Astrocyte (in vitro differentiated cells and primary cell): ENCODE results near the gene ADD3. TPM values are rescaled to one million over a fixed set of nuclear protein-coding genes. Genes with fewer than 3 reads are reported as not detected.
"Not testable (repeated sequence)": the region's sequence is repeated elsewhere in the genome, so short reads cannot be mapped to it uniquely, and the experiment has no call there.

ENCODE experiments used
- DNase-seq: peaks from one replicate; pipeline ENCODE4 v3.0.0-alpha.2; 2010; ENCODE audit warnings: low read depth
- FAIRE-seq: peaks from 2 replicates; lab custom pipeline; 2011; peaks lifted over from hg19 to GRCh38; lab: Jason Lieb, UNC
- H2AFZ ChIP-seq: 2 replicates; pipeline ENCODE4 v1.6.0; 2012; ENCODE audit warnings: low read depth, low read length, inconsistent platforms
- H3K27ac ChIP-seq: 2 replicates; pipeline ENCODE4 v1.5.1; 2011; ENCODE audit warnings: low read depth, low read length, inconsistent platforms
- H3K27me3 ChIP-seq: 2 replicates; pipeline ENCODE4 v1.6.0; 2011; ENCODE audit warnings: low read length, inconsistent platforms; ENCODE audit not compliant: insufficient read depth
- H3K36me3 ChIP-seq: 2 replicates; pipeline ENCODE4 v1.5.1; 2011; ENCODE audit warnings: low read length, inconsistent platforms; ENCODE audit not compliant: insufficient read depth
- H3K4me1 ChIP-seq: 2 replicates; pipeline ENCODE4 v1.5.1; 2011; ENCODE audit warnings: low read length, inconsistent platforms; ENCODE audit not compliant: insufficient read depth
- H3K4me2 ChIP-seq: 2 replicates; pipeline ENCODE4 v1.6.0; 2012; ENCODE audit warnings: low read length, inconsistent platforms
- H3K4me3 ChIP-seq: 2 replicates; pipeline ENCODE4 v1.5.1; 2011; ENCODE audit warnings: low read depth, mild to moderate bottlenecking, low read length, inconsistent platforms; ENCODE audit not compliant: insufficient read depth
- H3K79me2 ChIP-seq: 2 replicates; pipeline ENCODE4 v1.6.0; 2012; ENCODE audit warnings: mild to moderate bottlenecking, low read length, inconsistent platforms; ENCODE audit not compliant: insufficient read depth
- H3K9ac ChIP-seq: 2 replicates; pipeline ENCODE4 v1.6.0; 2012; ENCODE audit warnings: mild to moderate bottlenecking, low read length, inconsistent platforms
- H3K9me3 ChIP-seq: 2 replicates; pipeline ENCODE4 v1.5.1; 2012; ENCODE audit warnings: low read depth, mild to moderate bottlenecking, low read length, inconsistent platforms; ENCODE audit not compliant: insufficient read depth
- H4K20me1 ChIP-seq: 2 replicates; pipeline ENCODE4 v1.6.0; 2012; ENCODE audit warnings: low read length, inconsistent platforms; ENCODE audit not compliant: insufficient read depth
- H3K27ac Mint-ChIP-seq: one replicate; pipeline ENCODE4 v1.8.0; 2021; ENCODE audit warnings: mild to moderate bottlenecking, mixed read lengths; ENCODE audit not compliant: unreplicated experiment
- H3K27me3 Mint-ChIP-seq: one replicate; pipeline ENCODE4 v1.8.0; 2021; ENCODE audit warnings: low read depth, mixed read lengths; ENCODE audit not compliant: unreplicated experiment
- H3K36me3 Mint-ChIP-seq: one replicate; pipeline ENCODE4 v1.8.0; 2021; ENCODE audit warnings: low read depth, mixed read lengths; ENCODE audit not compliant: unreplicated experiment
- H3K4me1 Mint-ChIP-seq: one replicate; pipeline ENCODE4 v1.8.0; 2021; ENCODE audit warnings: low read depth, mixed read lengths; ENCODE audit not compliant: unreplicated experiment
- H3K4me3 Mint-ChIP-seq: one replicate; pipeline ENCODE4 v1.8.0; 2021; ENCODE audit warnings: mild to moderate bottlenecking, moderate library complexity, mixed read lengths; ENCODE audit not compliant: unreplicated experiment
- H3K9me3 Mint-ChIP-seq: one replicate; pipeline ENCODE4 v1.8.0; 2021; ENCODE audit warnings: mild to moderate bottlenecking, mixed read lengths; ENCODE audit not compliant: unreplicated experiment
- EZH2 ChIP-seq: IDR thresholded peaks from 2 replicates; pipeline ENCODE4 v1.6.1; 2012; ENCODE audit warnings: mild to moderate bottlenecking, low read length, inconsistent platforms; ENCODE audit not compliant: insufficient read depth
- total RNA-seq: library from RNA; stranded (reverse); gene quantifications from 2 replicates; pipeline ENCODE4 v1.2.1, GENCODE V29; 2021
- TF ChIP-seq, protein P1 (sequence below): IDR thresholded peaks from 2 replicates; pipeline ENCODE4 v1.5.1; 2011; ENCODE audit warnings: low read depth, mild to moderate bottlenecking, inconsistent platforms, low read length, moderate library complexity; ENCODE audit not compliant: insufficient read depth

ADD3 gene
- total RNA-seq, 1 donor from 2014 or later: 127 TPM

DNA sequence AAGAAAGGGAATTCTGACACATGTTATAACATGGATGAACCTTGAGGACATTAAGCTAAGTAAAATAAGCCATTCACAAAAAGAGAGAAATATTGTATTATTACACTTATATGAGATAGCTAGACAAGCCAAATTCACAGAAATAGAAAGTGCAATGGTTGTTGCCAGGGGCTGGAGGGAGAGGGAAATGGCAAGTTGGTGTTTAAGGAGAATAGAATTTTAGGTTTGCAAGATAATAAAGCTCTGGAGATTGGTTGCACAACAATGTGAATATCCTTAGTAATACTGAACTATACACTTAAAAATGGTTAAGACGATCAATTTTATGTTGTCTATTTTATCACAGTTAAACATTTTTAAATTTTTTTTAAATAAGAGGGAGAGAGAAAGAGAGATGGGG is 25.0 kb upstream of the ADD3 start:
- no peak for FAIRE-seq
- H3K27ac ChIP-seq: no peak overlapping the region

DNA sequence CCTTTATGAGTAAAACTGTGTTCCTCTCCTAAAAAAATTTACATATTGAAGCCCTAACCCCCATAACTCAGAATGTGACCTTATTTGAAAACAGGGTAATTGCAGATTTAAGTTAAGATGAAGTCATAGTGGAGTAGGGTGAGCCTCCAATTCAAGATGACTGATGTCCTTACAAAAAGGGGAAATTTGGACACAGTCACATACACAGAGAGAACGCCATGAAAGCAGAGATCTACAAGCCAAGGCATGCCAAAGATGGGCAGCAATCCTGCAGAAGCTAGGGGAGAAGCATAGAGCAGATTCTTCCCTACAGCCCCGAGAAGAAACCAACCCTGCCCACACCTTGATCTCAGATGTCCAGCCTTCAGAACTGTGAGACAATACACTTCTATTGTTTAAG is 23.8 kb upstream of the ADD3 start:
- H3K4me1 Mint-ChIP-seq: peaks cover 40% of the 10 kb centered on the region
- FAIRE-seq: no peak

More for the DNA sequence above, 25.0 kb upstream of the ADD3 start:
- peaks cover 12% of the 10 kb centered on the region for H3K36me3 Mint-ChIP-seq
- Histone ChIP-seq H4K20me1 (no peaks in the 10 kb centered on the region), H3K79me2 (no peaks in the 10 kb centered on the region), H2AFZ (no peak overlapping the region), H3K9ac (no peak overlapping the region), H3K36me3 (no peaks in the 10 kb centered on the region), H3K9me3 (no peaks in the 10 kb centered on the region), H3K27me3 (no peaks in the 10 kb centered on the region), H3K4me3 (no peak overlapping the region), H3K4me1 (peaks cover 13% of the 10 kb centered on the region), H3K4me2 (no peak overlapping the region)
- TF ChIP-seq, protein P1, sequence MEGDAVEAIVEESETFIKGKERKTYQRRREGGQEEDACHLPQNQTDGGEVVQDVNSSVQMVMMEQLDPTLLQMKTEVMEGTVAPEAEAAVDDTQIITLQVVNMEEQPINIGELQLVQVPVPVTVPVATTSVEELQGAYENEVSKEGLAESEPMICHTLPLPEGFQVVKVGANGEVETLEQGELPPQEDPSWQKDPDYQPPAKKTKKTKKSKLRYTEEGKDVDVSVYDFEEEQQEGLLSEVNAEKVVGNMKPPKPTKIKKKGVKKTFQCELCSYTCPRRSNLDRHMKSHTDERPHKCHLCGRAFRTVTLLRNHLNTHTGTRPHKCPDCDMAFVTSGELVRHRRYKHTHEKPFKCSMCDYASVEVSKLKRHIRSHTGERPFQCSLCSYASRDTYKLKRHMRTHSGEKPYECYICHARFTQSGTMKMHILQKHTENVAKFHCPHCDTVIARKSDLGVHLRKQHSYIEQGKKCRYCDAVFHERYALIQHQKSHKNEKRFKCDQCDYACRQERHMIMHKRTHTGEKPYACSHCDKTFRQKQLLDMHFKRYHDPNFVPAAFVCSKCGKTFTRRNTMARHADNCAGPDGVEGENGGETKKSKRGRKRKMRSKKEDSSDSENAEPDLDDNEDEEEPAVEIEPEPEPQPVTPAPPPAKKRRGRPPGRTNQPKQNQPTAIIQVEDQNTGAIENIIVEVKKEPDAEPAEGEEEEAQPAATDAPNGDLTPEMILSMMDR: no peak
- no peak for TF ChIP-seq EZH2
- no peak overlapping the region for H3K4me3 Mint-ChIP-seq
- peaks cover 40% of the 10 kb centered on the region for H3K4me1 Mint-ChIP-seq
- DNase-seq: no peak
- H3K27ac Mint-ChIP-seq: peak overlapping the region; percentile 6
- H3K27me3 Mint-ChIP-seq: no peaks in the 10 kb centered on the region
- H3K9me3 Mint-ChIP-seq: peaks cover 11% of the 10 kb centered on the region

DNA sequence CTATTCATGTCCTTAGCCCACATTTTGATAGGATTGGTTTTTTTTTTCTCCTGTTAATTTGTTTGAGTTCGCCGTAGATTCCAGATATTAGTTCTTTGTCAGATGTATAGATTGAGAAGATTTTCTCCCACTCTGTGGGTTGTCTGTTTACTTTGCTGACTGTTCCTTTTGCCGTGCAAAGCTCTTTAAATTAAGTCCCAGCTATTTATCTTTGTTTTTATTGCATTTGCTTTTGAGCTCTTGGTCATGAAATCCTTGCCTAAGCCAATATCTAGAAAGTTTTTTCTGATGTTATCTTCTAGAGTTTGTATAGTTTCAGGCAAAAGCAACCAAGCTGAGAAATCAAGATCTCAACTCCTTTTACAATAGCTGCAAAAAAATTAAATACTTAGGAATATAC is 22.0 kb upstream of the ADD3 start:
- H3K27ac ChIP-seq, FAIRE-seq, H3K4me3 ChIP-seq, H3K27me3 ChIP-seq, H4K20me1 ChIP-seq, H3K27me3 Mint-ChIP-seq, H3K36me3 ChIP-seq, DNase-seq, H3K9ac ChIP-seq, H2AFZ ChIP-seq, H3K79me2 ChIP-seq, H3K4me2 ChIP-seq, H3K9me3 ChIP-seq, H3K4me3 Mint-ChIP-seq: not testable (repeated sequence)
- H3K4me1 ChIP-seq: peaks cover 22% of the 10 kb centered on the region
- peaks cover 38% of the 10 kb centered on the region for H3K4me1 Mint-ChIP-seq
- peaks cover 11% of the 10 kb centered on the region for H3K9me3 Mint-ChIP-seq
- peak overlapping the region; percentile 90 for H3K27ac Mint-ChIP-seq
- H3K36me3 Mint-ChIP-seq: peaks cover 12% of the 10 kb centered on the region

More for the DNA sequence above, 23.8 kb upstream of the ADD3 start:
- Histone ChIP-seq H3K27ac (no peak overlapping the region), H3K27me3 (no peaks in the 10 kb centered on the region), H3K79me2 (no peaks in the 10 kb centered on the region), H3K9ac (no peak overlapping the region), H2AFZ (no peak overlapping the region), H3K4me1 (peaks cover 22% of the 10 kb centered on the region), H3K36me3 (no peaks in the 10 kb centered on the region), H3K4me3 (no peak overlapping the region), H3K9me3 (no peaks in the 10 kb centered on the region), H3K4me2 (no peak overlapping the region), H4K20me1 (no peaks in the 10 kb centered on the region)
- Mint-ChIP-seq H3K36me3 (peaks cover 12% of the 10 kb centered on the region), H3K4me3 (no peak overlapping the region), H3K27me3 (no peaks in the 10 kb centered on the region), H3K9me3 (peaks cover 11% of the 10 kb centered on the region), H3K27ac (no peak overlapping the region)
- TF ChIP-seq, protein P1: no peak
- no peak for TF ChIP-seq EZH2
- DNase-seq: no peak
